IMR-90 (cell line): ENCODE results near the gene OPALIN. TPM values are rescaled to one million over a fixed set of nuclear protein-coding genes. Genes with fewer than 3 reads are reported as not detected.
A peak's percentile ranks its signal among the peaks of the same experiment; 100 is the strongest.

Source experiments
- ATAC-seq: fragments of 200-7000 bp; cut with Tn5 transposase; 2 replicates; pipeline ENCODE4 v1.9.1; 2020; ENCODE audit warnings: low read depth, mild to moderate bottlenecking, moderate library complexity
- Bru-seq: library from RNA; stranded (reverse); fragments of 400-500 nt; gene quantifications from one replicate; lab custom pipeline; 2021; lab: Mats Ljungman, UMichigan
- BruChase-seq, 2 experiments: library from RNA; stranded (reverse); fragments of 400-500 nt; gene quantifications; one replicate each; lab custom pipeline; 2021; lab: Mats Ljungman, UMichigan
- BruUV-seq: library from RNA; stranded (reverse); fragments of 400-500 nt; replicated peaks from 2 replicates; lab custom pipeline; 2021; lab: Mats Ljungman, UMichigan
- CTCF ChIA-PET: fragments of 300-600 bp; formaldehyde crosslinking; extraction: SDS; loops from one replicate; lab custom pipeline; 2021; ENCODE audit warnings: antibody characterized with exemption; lab: Yijun Ruan, JAX
- POLR2A ChIA-PET: fragments of 300-600 bp; sonication (Branson Sonifier 250); formaldehyde crosslinking; loops from one replicate; lab custom pipeline; 2022; ENCODE audit warnings: antibody characterized with exemption; ENCODE audit not compliant: unreplicated experiment; lab: Charles Lee
- DNase-seq: peaks from one replicate; pipeline ENCODE4 v3.0.0; 2013
- H2AFZ ChIP-seq: replicated peaks from 2 replicates; pipeline ENCODE3; 2013; ENCODE audit warnings: low read length, mild to moderate bottlenecking; ENCODE audit not compliant: poor library complexity
- H2AK5ac ChIP-seq: 2 replicates; pipeline ENCODE4 v1.6.1; 2013; ENCODE audit warnings: low read depth, low read length, inconsistent platforms
- H2AK9ac ChIP-seq: replicated peaks from 2 replicates; pipeline ENCODE3; 2013; ENCODE audit warnings: mild to moderate bottlenecking, low read depth, low read length, moderate library complexity; ENCODE audit not compliant: poor library complexity
- H2BK120ac ChIP-seq: 2 replicates; pipeline ENCODE4 v1.6.1; 2013; ENCODE audit warnings: low read depth, low read length, inconsistent platforms
- H2BK15ac ChIP-seq: 3 replicates; pipeline ENCODE4 v1.6.1; 2013; ENCODE audit warnings: low read depth, low read length, inconsistent platforms
- H2BK20ac ChIP-seq: 2 replicates; pipeline ENCODE4 v1.6.1; 2013; ENCODE audit warnings: low read depth, mild to moderate bottlenecking, inconsistent platforms, low read length, moderate library complexity
- H2BK5ac ChIP-seq: 2 replicates; pipeline ENCODE4 v1.6.1; 2013; ENCODE audit warnings: mild to moderate bottlenecking, low read depth, low read length, inconsistent platforms; ENCODE audit not compliant: poor library complexity, severe bottlenecking
- H3K14ac ChIP-seq: replicated peaks from 2 replicates; pipeline ENCODE4 v1.6.1; 2013; ENCODE audit warnings: low read depth, low read length, inconsistent platforms
- H3K18ac ChIP-seq: 2 replicates; pipeline ENCODE4 v1.6.1; 2013; ENCODE audit warnings: low read depth, low read length, control low read depth
- H3K23ac ChIP-seq: 2 replicates; pipeline ENCODE4 v1.6.1; 2013; ENCODE audit warnings: low read depth, low read length, inconsistent platforms
- H3K27ac ChIP-seq: 2 replicates; pipeline ENCODE4 v1.5.1; 2013; ENCODE audit warnings: mild to moderate bottlenecking, control low read depth, low read length; ENCODE audit not compliant: insufficient read depth
- H3K27me3 ChIP-seq: 2 replicates; pipeline ENCODE4 v1.6.1; 2013; ENCODE audit warnings: low read length; ENCODE audit not compliant: control insufficient read depth, insufficient read depth
- H3K36me3 ChIP-seq: 2 replicates; pipeline ENCODE4 v1.6.1; 2013; ENCODE audit warnings: low read length, mixed read lengths; ENCODE audit not compliant: control insufficient read depth, insufficient read depth
- H3K4ac ChIP-seq: 2 replicates; pipeline ENCODE4 v1.6.1; 2013; ENCODE audit warnings: low read depth, low read length, inconsistent platforms
- H3K4me1 ChIP-seq: 2 replicates; pipeline ENCODE4 v1.6.1; 2013; ENCODE audit warnings: low read length, mixed read lengths; ENCODE audit not compliant: control insufficient read depth, insufficient read depth
- H3K4me2 ChIP-seq: 2 replicates; pipeline ENCODE4 v1.6.1; 2013; ENCODE audit warnings: low read depth, mild to moderate bottlenecking, control low read depth, low read length, moderate library complexity
- H3K4me3 ChIP-seq: 2 replicates; pipeline ENCODE4 v1.5.1; 2013; ENCODE audit warnings: low read depth, mild to moderate bottlenecking, control low read depth, low read length, moderate library complexity; ENCODE audit not compliant: insufficient read depth
- H3K56ac ChIP-seq: 2 replicates; pipeline ENCODE4 v1.6.1; 2013; ENCODE audit warnings: low read length, inconsistent platforms; ENCODE audit not compliant: insufficient read depth; ENCODE audit errors: extremely low read depth
- H3K79me1 ChIP-seq, 2 experiments: 2 replicates each; pipeline ENCODE4 v1.6.1; 2013; ENCODE audit warnings: low read length in 2 of 2, inconsistent platforms in 1 of 2, low read depth in 1 of 2
- H3K9ac ChIP-seq: 2 replicates; pipeline ENCODE4 v1.6.1; 2013; ENCODE audit warnings: low read depth, low read length, control low read depth
- H3K9me1 ChIP-seq: 2 replicates; pipeline ENCODE4 v1.6.1; 2013; ENCODE audit warnings: low read length, inconsistent platforms; ENCODE audit not compliant: insufficient read depth
- H3K9me3 ChIP-seq: 2 replicates; pipeline ENCODE4 v1.6.1; 2013; ENCODE audit warnings: low read length; ENCODE audit not compliant: control insufficient read depth, insufficient read depth
- H4K20me1 ChIP-seq: 2 replicates; pipeline ENCODE4 v1.6.1; 2013; ENCODE audit warnings: low read length, inconsistent platforms; ENCODE audit not compliant: insufficient read depth
- H4K5ac ChIP-seq: 2 replicates; pipeline ENCODE4 v1.6.1; 2013; ENCODE audit warnings: mild to moderate bottlenecking, low read depth, low read length, control low read depth
- H4K8ac ChIP-seq, 2 experiments: 2 replicates each; pipeline ENCODE4 v1.6.1; 2013; ENCODE audit warnings: low read depth in 2 of 2, low read length in 2 of 2, control low read depth in 1 of 2, inconsistent platforms in 1 of 2
- H4K91ac ChIP-seq: 2 replicates; pipeline ENCODE4 v1.6.1; 2013; ENCODE audit warnings: low read depth, low read length, inconsistent platforms; ENCODE audit not compliant: insufficient read depth
- CTCF ChIP-seq: conservative IDR thresholded peaks from 2 replicates; pipeline ENCODE4 v1.5.1; 2012; ENCODE audit warnings: mild to moderate bottlenecking, low read depth, low read length, improper control_type of control experiment
- WGBS, 2 experiments: methylation state at CpG; one replicate each; pipeline versions ENCODE4 v1.1.5 to v1.1.7; 2013; ENCODE audit warnings: missing lambda C conversion rate in 2 of 2; ENCODE audit not compliant: insufficient read length in 1 of 2; ENCODE audit errors: extremely low coverage in 2 of 2; 5-methylcytosine and 5-hydroxymethylcytosine counted together
- dilution Hi-C: fragments of 300-500 bp; cut with HindIII; formaldehyde crosslinking; loops from one replicate; pipeline ENCODE4 v1.14.3; 2018; ENCODE audit warnings: low sequenced_read_pairs; ENCODE audit not compliant: unreplicated experiment
- in situ Hi-C: fragments of 300-500 bp; cut with MboI; formaldehyde crosslinking; loops from 3 replicates; pipeline ENCODE4 v1.14.3; 2019; ENCODE audit warnings: low sequenced_read_pairs, inconsistent platforms, mixed read lengths
- intact Hi-C: fragments of 100-400 bp; cut with micrococcal nuclease; formaldehyde crosslinking; loops from 2 replicates; pipeline ENCODE4 v1.10.0; 2022
- long read RNA-seq: library from polyadenylated mRNA; unstranded; transcript quantifications from one replicate; pipeline ENCODE4 v2.0.0, GENCODE V29; 2021; ENCODE audit not compliant: unreplicated experiment
- polyA plus RNA-seq, 3 experiments: library from polyadenylated mRNA; depleted of rRNA; stranded (reverse); fragments of >200 nt; gene quantifications; 2 replicates each; pipeline ENCODE4 v1.2.3, GENCODE V29; 2012; ENCODE audit warnings: low replicate concordance in 1 of 3
- total RNA-seq: library from RNA; depleted of rRNA; stranded (reverse); fragments of >200 nt; gene quantifications from 2 replicates; pipeline ENCODE4 v1.2.3, GENCODE V29; 2012; rRNA removed

The OPALIN gene, protein sequence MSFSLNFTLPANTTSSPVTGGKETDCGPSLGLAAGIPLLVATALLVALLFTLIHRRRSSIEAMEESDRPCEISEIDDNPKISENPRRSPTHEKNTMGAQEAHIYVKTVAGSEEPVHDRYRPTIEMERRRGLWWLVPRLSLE
- total RNA-seq: not detected in 2 replicates
- not detected in 2 replicates for polyA plus RNA-seq (2012; rRNA removed)
- polyA plus RNA-seq (2012; cell fraction: cytosol; rRNA removed): not detected in 2 replicates
- not detected in 2 replicates for polyA plus RNA-seq (2012; cell fraction: nucleus; rRNA removed; ENCODE audit: low replicate concordance)
- not detected for Bru-seq, nascent RNA
- percentile 8 among the genes with signal in this experiment for BruChase-seq, experiment 1, labeled RNA remaining after a 6-hour chase
- BruChase-seq, experiment 2, labeled RNA remaining after a 2-hour chase: not detected
- long read RNA-seq: 0 reads

- intact Hi-C loops (no loop called here), dilution Hi-C loops (no loop called here), in situ Hi-C loops (no loop called here)
- Histone ChIP-seq H3K9ac (no peak within 1 kb of the TSS), H3K36me3 (no peaks in the 10 kb centered on the region), H2BK20ac (no peak within 1 kb of the TSS), H3K4me1 (no peaks in the 10 kb centered on the region), H3K27me3 (peaks cover 1% of the 10 kb centered on the region), H2AFZ (no peak within 1 kb of the TSS), H3K18ac (no peak within 1 kb of the TSS), H3K4me3 (no peak within 1 kb of the TSS), H3K23ac (no peak within 1 kb of the TSS), H4K8ac (no peak within 1 kb of the TSS), H3K79me1 (no peaks in the 10 kb centered on the region), H4K91ac (no peak within 1 kb of the TSS), H3K9me1 (no peaks in the 10 kb centered on the region), H2AK9ac (no peak within 1 kb of the TSS), H4K20me1 (no peaks in the 10 kb centered on the region), H3K14ac (no peak within 1 kb of the TSS), H2AK5ac (no peak within 1 kb of the TSS), H4K5ac (no peak within 1 kb of the TSS), H2BK120ac (no peak within 1 kb of the TSS), H3K56ac (no peak within 1 kb of the TSS), H3K4ac (no peak within 1 kb of the TSS), H2BK5ac (no peak within 1 kb of the TSS), H2BK15ac (no peak within 1 kb of the TSS), H3K4me2 (no peak within 1 kb of the TSS), H3K9me3 (no peaks in the 10 kb centered on the region), H3K27ac (no peak within 1 kb of the TSS)
- TF ChIP-seq CTCF: no peak
- WGBS, 2 experiments: 42% methylated on average over 3 of the region's 7 CpGs; no CpG with 5 or more reads in 1 of the 2 experiments
- ChIA-PET POLR2A (no interaction called here), CTCF (no interaction called here)
- DNase-seq (no peak), ATAC-seq (no peak)
- BruUV-seq: no TSS peak
Measured at GRCh38 chr10:96358851-96359540, at the start of gene OPALIN. OPALIN (minus strand) TSS chr10:96359002; CDS start chr10:96358896, 106 bp downstream.
